K562 (cell line): ENCODE measurements around the gene PLP2. TPM values are rescaled to one million over a fixed set of nuclear protein-coding genes. Genes with fewer than 3 reads are reported as not detected.

ENCODE experiments used
- BACH1 ChIP-seq: fragments of 200-800 bp; sonication (Bioruptor generic); IDR thresholded peaks from 2 replicates; pipeline ENCODE4 v1.6.1; 2016; ENCODE audit warnings: missing genetic modification characterization, missing compliant biosample characterization
- CBFA2T3 ChIP-seq: fragments of 450-650 bp; IDR thresholded peaks from 2 replicates; pipeline ENCODE4 v1.6.1; 2017
- FIP1L1 ChIP-seq: fragments of 200-400 bp; formaldehyde crosslinking; IDR thresholded peaks from 2 replicates; pipeline ENCODE4 v1.6.1; 2018; ENCODE audit warnings: mild to moderate bottlenecking, low read depth, low read length; ENCODE audit not compliant: poor library complexity, severe bottlenecking
- KAT8 ChIP-seq: fragments of 450-650 bp; IDR thresholded peaks from 2 replicates; pipeline ENCODE4 v1.6.1; 2016; ENCODE audit warnings: low read depth, mild to moderate bottlenecking
- L3MBTL2 ChIP-seq: fragments of 450-650 bp; IDR thresholded peaks from 2 replicates; pipeline ENCODE4 v1.6.1; 2016; ENCODE audit warnings: mild to moderate bottlenecking, moderate library complexity
- MAFF ChIP-seq: IDR thresholded peaks from 2 replicates; pipeline ENCODE4 v1.6.1; 2012; ENCODE audit warnings: low read length, improper control_type of control experiment
- NR1H2 ChIP-seq: sonication (generic); formaldehyde crosslinking; IDR thresholded peaks from 2 replicates; pipeline ENCODE4 v1.4.0; 2020; ENCODE audit warnings: mild to moderate bottlenecking, missing genetic modification reagents
- POLR2G ChIP-seq: fragments of 200-400 bp; formaldehyde crosslinking; IDR thresholded peaks from 2 replicates; pipeline ENCODE4 v1.6.1; 2017; ENCODE audit warnings: low read depth, mild to moderate bottlenecking, antibody characterized with exemption, low read length, moderate library complexity
- RBM25 ChIP-seq: fragments of 200-400 bp; formaldehyde crosslinking; IDR thresholded peaks from 2 replicates; pipeline ENCODE4 v1.6.1; 2018; ENCODE audit warnings: low read length, low read depth, moderate library complexity; ENCODE audit not compliant: severe bottlenecking
- STAT5A ChIP-seq: IDR thresholded peaks from 2 replicates; pipeline ENCODE4 v1.6.1; 2012; ENCODE audit warnings: low read length, inconsistent platforms, borderline replicate concordance
- ZBTB17 ChIP-seq: fragments of 450-650 bp; formaldehyde crosslinking; IDR thresholded peaks from 2 replicates; pipeline ENCODE4 v1.4.0; 2020; ENCODE audit warnings: mild to moderate bottlenecking
- ZNF274 ChIP-seq: IDR thresholded peaks from 2 replicates; pipeline ENCODE4 v1.6.1; 2011; ENCODE audit warnings: low read depth, mild to moderate bottlenecking, low read length, moderate library complexity, borderline replicate concordance
- polyA plus RNA-seq, 8 experiments: library from polyadenylated mRNA; depleted of rRNA in 4 of 8; stranded (reverse) in 5 of 8; unstranded in 3 of 8; fragments of >200 nt; fragmentation: Nextera tagmentation in 2 of 8; fragmentation: Illumina TruSeq in 1 of 8; extraction: Ambion mirVana in 2 of 8; extraction: Trizol in 1 of 8; gene quantifications; 2 replicates each; pipeline versions ENCODE4 v1.2.1 to v1.2.3, GENCODE V29; 2011 to 2014; ENCODE audit warnings: inconsistent platforms in 1 of 8, missing spikeins in 1 of 8
- total RNA-seq, 7 experiments: library from RNA; depleted of rRNA in 6 of 7; stranded (reverse); fragments of >200 nt in 6 of 7; fragmentation: Illumina TruSeq in 2 of 7; extraction: Trizol in 2 of 7; gene quantifications; 2 replicates each; pipeline versions ENCODE4 v1.2.1 to v1.2.3, GENCODE V29; 2011 to 2021; ENCODE audit warnings: low replicate concordance in 1 of 7
- TF ChIP-seq, protein P1 (sequence below): fragments of 450-650 bp; formaldehyde crosslinking; IDR thresholded peaks from 2 replicates; pipeline ENCODE4 v1.4.0; 2022; ENCODE audit warnings: missing genetic modification characterization
- TF ChIP-seq, protein P2 (sequence below), 2 experiments: fragments of 450-650 bp; IDR thresholded peaks; 2 replicates each; pipeline ENCODE4 v1.6.1; 2016
- TF ChIP-seq, protein P3 (sequence below): fragments of 450-650 bp; IDR thresholded peaks from 2 replicates; pipeline ENCODE4 v1.7.0; 2016; ENCODE audit warnings: borderline replicate concordance
- TF ChIP-seq, protein P4 (sequence below): IDR thresholded peaks from 2 replicates; pipeline ENCODE4 v1.6.1; 2011; ENCODE audit warnings: borderline replicate concordance, low read depth, mild to moderate bottlenecking, moderate library complexity, low read length; ENCODE audit not compliant: insufficient read depth, poor library complexity, severe bottlenecking
- TF ChIP-seq, protein P5 (sequence below), 2 experiments: fragments of 450-650 bp in 1 of 2; sonication (generic) in 1 of 2; formaldehyde crosslinking in 1 of 2; IDR thresholded peaks in 1 of 2; conservative IDR thresholded peaks in 1 of 2; 2 replicates each; pipeline versions ENCODE4 v1.6.1 to v1.8.1; 2016 to 2023; ENCODE audit warnings: mild to moderate bottlenecking in 2 of 2, moderate library complexity in 2 of 2, inconsistent platforms in 1 of 2, missing genetic modification reagents in 1 of 2

PLP2 gene
- total and polyA plus RNA-seq, 9 of the 15 experiments (the other 6 are each of a cell fraction or from before 2014, with no cell fraction given): 34.7 to 236 (median 112) TPM

DNA sequence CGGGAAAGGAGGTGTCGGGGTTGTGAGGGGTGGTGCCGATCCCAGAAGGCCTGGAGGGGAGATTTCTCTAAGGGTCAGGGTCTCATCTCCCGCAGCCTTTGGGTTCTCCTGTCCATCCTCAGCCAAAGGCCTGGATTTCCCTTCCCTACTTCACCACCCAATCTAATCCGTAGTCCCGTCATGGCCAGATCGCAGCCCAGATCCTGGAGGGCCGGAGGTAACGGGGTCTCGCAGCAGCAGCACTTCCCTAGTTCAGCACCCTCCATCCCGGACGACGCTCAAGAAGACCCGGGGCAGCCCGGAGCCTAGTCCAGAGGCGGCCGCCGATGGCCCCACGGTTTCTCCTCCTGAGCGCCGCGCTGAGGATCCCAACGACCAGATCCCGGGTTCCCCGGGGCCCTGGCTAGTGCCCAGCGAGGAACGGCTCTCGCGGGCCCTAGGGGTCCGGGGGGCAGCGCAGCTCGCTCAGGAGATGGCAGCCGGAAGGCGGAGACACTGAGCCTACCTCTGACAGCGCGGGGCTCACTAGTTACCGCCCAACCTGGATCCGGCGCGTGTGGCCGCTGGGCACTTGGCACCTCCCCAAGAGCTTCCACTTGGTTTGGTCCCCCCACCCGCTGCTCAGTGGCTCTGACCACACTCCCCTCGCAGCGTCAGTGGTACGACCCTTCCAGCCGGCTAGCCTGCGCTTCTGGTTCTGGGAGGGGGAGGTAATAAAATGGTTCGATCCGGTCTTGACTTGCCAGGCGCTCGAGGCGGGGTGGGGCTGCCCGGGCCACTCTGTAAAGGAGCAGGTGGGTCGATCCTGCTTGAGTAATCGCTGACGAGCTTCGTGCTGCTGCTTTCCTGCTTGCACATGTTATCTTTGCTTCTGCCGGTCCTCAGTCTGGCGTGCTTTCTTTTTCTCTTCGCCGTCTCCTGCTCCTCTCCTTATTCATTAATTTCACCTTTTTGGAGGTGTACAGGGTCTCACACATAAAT is 5.5 kb upstream of the PLP2 start (continued):
- TF ChIP-seq CBFA2T3 (no peak), BACH1 (tag) (no peak), FIP1L1 (no peak), ZNF274 (no peak), MAFF (no peak), POLR2G (peak; percentile 45), ZBTB17 (CRISPR knock-in tag) (peak; percentile 59; the same call in 1 of the 2 replicates), L3MBTL2 (peak; percentile 94), STAT5A (no peak), RBM25 (no peak), NR1H2 (CRISPR knock-in tag) (no peak), KAT8 (no peak)
- TF ChIP-seq, protein P1, sequence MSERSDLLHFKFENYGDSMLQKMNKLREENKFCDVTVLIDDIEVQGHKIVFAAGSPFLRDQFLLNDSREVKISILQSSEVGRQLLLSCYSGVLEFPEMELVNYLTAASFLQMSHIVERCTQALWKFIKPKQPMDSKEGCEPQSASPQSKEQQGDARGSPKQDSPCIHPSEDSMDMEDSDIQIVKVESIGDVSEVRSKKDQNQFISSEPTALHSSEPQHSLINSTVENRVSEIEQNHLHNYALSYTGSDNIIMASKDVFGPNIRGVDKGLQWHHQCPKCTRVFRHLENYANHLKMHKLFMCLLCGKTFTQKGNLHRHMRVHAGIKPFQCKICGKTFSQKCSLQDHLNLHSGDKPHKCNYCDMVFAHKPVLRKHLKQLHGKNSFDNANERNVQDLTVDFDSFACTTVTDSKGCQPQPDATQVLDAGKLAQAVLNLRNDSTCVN (CRISPR knock-in tag): no peak
- TF ChIP-seq, protein P2, sequence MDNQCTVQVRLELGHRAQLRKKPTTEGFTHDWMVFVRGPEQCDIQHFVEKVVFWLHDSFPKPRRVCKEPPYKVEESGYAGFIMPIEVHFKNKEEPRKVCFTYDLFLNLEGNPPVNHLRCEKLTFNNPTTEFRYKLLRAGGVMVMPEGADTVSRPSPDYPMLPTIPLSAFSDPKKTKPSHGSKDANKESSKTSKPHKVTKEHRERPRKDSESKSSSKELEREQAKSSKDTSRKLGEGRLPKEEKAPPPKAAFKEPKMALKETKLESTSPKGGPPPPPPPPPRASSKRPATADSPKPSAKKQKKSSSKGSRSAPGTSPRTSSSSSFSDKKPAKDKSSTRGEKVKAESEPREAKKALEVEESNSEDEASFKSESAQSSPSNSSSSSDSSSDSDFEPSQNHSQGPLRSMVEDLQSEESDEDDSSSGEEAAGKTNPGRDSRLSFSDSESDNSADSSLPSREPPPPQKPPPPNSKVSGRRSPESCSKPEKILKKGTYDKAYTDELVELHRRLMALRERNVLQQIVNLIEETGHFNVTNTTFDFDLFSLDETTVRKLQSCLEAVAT (IDR thresholded peaks at IDR 0.05): peak in 1 of 2 experiments; percentile 63; a peak in 1 of 4 replicates
- TF ChIP-seq, protein P3, sequence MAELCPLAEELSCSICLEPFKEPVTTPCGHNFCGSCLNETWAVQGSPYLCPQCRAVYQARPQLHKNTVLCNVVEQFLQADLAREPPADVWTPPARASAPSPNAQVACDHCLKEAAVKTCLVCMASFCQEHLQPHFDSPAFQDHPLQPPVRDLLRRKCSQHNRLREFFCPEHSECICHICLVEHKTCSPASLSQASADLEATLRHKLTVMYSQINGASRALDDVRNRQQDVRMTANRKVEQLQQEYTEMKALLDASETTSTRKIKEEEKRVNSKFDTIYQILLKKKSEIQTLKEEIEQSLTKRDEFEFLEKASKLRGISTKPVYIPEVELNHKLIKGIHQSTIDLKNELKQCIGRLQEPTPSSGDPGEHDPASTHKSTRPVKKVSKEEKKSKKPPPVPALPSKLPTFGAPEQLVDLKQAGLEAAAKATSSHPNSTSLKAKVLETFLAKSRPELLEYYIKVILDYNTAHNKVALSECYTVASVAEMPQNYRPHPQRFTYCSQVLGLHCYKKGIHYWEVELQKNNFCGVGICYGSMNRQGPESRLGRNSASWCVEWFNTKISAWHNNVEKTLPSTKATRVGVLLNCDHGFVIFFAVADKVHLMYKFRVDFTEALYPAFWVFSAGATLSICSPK: no peak
- TF ChIP-seq, protein P4, sequence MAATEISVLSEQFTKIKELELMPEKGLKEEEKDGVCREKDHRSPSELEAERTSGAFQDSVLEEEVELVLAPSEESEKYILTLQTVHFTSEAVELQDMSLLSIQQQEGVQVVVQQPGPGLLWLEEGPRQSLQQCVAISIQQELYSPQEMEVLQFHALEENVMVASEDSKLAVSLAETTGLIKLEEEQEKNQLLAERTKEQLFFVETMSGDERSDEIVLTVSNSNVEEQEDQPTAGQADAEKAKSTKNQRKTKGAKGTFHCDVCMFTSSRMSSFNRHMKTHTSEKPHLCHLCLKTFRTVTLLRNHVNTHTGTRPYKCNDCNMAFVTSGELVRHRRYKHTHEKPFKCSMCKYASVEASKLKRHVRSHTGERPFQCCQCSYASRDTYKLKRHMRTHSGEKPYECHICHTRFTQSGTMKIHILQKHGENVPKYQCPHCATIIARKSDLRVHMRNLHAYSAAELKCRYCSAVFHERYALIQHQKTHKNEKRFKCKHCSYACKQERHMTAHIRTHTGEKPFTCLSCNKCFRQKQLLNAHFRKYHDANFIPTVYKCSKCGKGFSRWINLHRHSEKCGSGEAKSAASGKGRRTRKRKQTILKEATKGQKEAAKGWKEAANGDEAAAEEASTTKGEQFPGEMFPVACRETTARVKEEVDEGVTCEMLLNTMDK: no peak
- TF ChIP-seq, protein P5, sequence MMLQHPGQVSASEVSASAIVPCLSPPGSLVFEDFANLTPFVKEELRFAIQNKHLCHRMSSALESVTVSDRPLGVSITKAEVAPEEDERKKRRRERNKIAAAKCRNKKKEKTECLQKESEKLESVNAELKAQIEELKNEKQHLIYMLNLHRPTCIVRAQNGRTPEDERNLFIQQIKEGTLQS (IDR thresholded peaks at IDR 0.05): no peak
- TF ChIP-seq, protein P5 (CRISPR knock-in tag; conservative IDR thresholded peaks at IDR 0.05): no peak
